K562 (cell line): ENCODE data around the gene PEPD. TPM values are rescaled to one million over a fixed set of nuclear protein-coding genes. Genes with fewer than 3 reads are reported as not detected.
A peak's percentile ranks its signal among the peaks of the same experiment; 100 is the strongest.

ENCODE experiments used
- ATAC-seq: fragments of 200-7000 bp; cut with Tn5 transposase; 3 replicates; pipeline ENCODE4 v1.9.1; 2020; ENCODE audit warnings: moderate library complexity
- BruUV-seq: library from RNA; stranded (reverse); fragments of 400-500 nt; replicated peaks from 2 replicates; lab custom pipeline; 2021; lab: Mats Ljungman, UMichigan
- CTCF ChIA-PET: fragments of 300-600 bp; formaldehyde crosslinking; extraction: SDS; loops from one replicate; lab custom pipeline; 2021; ENCODE audit warnings: low intra/inter-chr PET ratio; lab: Yijun Ruan, JAX
- POLR2A ChIA-PET: fragments of 300-600, 350-650 bp; sonication (Branson Sonifier 250); formaldehyde crosslinking; extraction: SDS; loops from one replicate; lab custom pipeline; 2021; ENCODE audit warnings: antibody characterized with exemption, inconsistent platforms; lab: Yijun Ruan, JAX
- DNase-seq, 4 experiments: peaks; one replicate each; pipeline versions ENCODE4 v3.0.0 to v3.0.0-alpha.2; 2011 to 2018; ENCODE audit warnings: low spot score in 3 of 4, mixed read lengths in 3 of 4; ENCODE audit errors: extremely low read depth in 1 of 4
- FAIRE-seq: peaks from 2 replicates; lab custom pipeline; 2011; peaks lifted over from hg19 to GRCh38; lab: Jason Lieb, UNC
- H2AFZ ChIP-seq: 2 replicates; pipeline ENCODE4 v1.6.0; 2011; ENCODE audit warnings: low read depth, low read length, control low read depth, inconsistent platforms
- H3K27ac ChIP-seq: fragments of 200-600 bp; 3 replicates; pipeline ENCODE4 v1.8.0; 2011; ENCODE audit warnings: low read depth, mild to moderate bottlenecking, control low read depth, inconsistent platforms, low read length, moderate library complexity, mixed read lengths; ENCODE audit errors: extremely low read depth
- H3K27me3 ChIP-seq, 2 experiments: fragments of 300-600 bp in 1 of 2; 2 replicates in 1 of 2; 3 replicates in 1 of 2; pipeline versions ENCODE4 v1.6.0 to v1.8.0; 2011; ENCODE audit warnings: inconsistent platforms in 2 of 2, low read length in 2 of 2, mild to moderate bottlenecking in 1 of 2, mixed read lengths in 1 of 2, moderate library complexity in 1 of 2; ENCODE audit not compliant: control insufficient read depth in 2 of 2, insufficient read depth in 2 of 2
- H3K36me3 ChIP-seq: fragments of 300-600 bp; 3 replicates; pipeline ENCODE4 v1.8.0; 2011; ENCODE audit warnings: mild to moderate bottlenecking, low read length, inconsistent platforms; ENCODE audit not compliant: control insufficient read depth, insufficient read depth
- H3K4me1 ChIP-seq, 2 experiments: fragments of 200-600 bp in 1 of 2; replicated peaks in 1 of 2; 2 replicates in 1 of 2; 3 replicates in 1 of 2; pipeline versions ENCODE4 v1.5.1 to v1.8.0; 2011; ENCODE audit warnings: inconsistent platforms in 2 of 2, low read length in 2 of 2, mild to moderate bottlenecking in 1 of 2, mixed read lengths in 1 of 2, moderate library complexity in 1 of 2; ENCODE audit not compliant: control insufficient read depth in 2 of 2, insufficient read depth in 2 of 2
- H3K4me2 ChIP-seq: 2 replicates; pipeline ENCODE4 v1.6.1; 2011; ENCODE audit warnings: low read length, control low read depth, inconsistent platforms, mixed read lengths; ENCODE audit not compliant: insufficient read depth
- H3K4me3 ChIP-seq: fragments of 200-600 bp; sonication (generic), shearing (Covaris generic); 2 replicates; pipeline ENCODE4 v1.5.1; 2016; ENCODE audit warnings: control low read depth, inconsistent platforms
- H3K79me2 ChIP-seq: fragments of 200-600 bp; 3 replicates; pipeline ENCODE4 v1.8.0; 2011; ENCODE audit warnings: low read length, inconsistent platforms; ENCODE audit not compliant: control insufficient read depth, insufficient read depth
- H3K9ac ChIP-seq, 2 experiments: 2 replicates each; pipeline versions ENCODE4 v1.6.0 to v1.6.1; 2011; ENCODE audit warnings: low read depth in 2 of 2, low read length in 2 of 2, control low read depth in 1 of 2, inconsistent platforms in 1 of 2, mild to moderate bottlenecking in 1 of 2, mixed read lengths in 1 of 2; ENCODE audit not compliant: insufficient read depth in 1 of 2
- H3K9me1 ChIP-seq: one replicate; pipeline ENCODE4 v1.6.0; 2011; ENCODE audit warnings: inconsistent platforms, mild to moderate bottlenecking, low read length, moderate library complexity; ENCODE audit not compliant: control insufficient read depth, insufficient read depth
- H3K9me3 ChIP-seq: replicated peaks from 2 replicates; pipeline ENCODE4 v1.5.1; 2011; ENCODE audit warnings: low read depth, low read length, inconsistent platforms; ENCODE audit not compliant: control insufficient read depth, insufficient read depth
- H4K20me1 ChIP-seq: replicated peaks from 2 replicates; pipeline ENCODE4 v1.6.1; 2011; ENCODE audit warnings: low read length, inconsistent platforms, mixed read lengths; ENCODE audit not compliant: control insufficient read depth, insufficient read depth
- SMARCC2 ChIP-seq: fragments of 450-650 bp; IDR thresholded peaks from 2 replicates; pipeline ENCODE4 v1.6.1; 2017; ENCODE audit warnings: antibody characterized with exemption, moderate library complexity, mild to moderate bottlenecking, low read depth
- WGBS: fragments of 100-300 bp; shearing (Covaris generic); methylation state at CpG from one replicate; pipeline ENCODE4 v1.1.6; 2016; ENCODE audit warnings: low coverage, mixed read lengths; ENCODE audit not compliant: insufficient coverage; ENCODE audit errors: missing lambda C conversion rate; 5-methylcytosine and 5-hydroxymethylcytosine counted together
- in situ Hi-C: fragments of 300-500 bp; cut with MboI; formaldehyde crosslinking; loops from 4 replicates; pipeline ENCODE4 v1.15.0; 2018; ENCODE audit warnings: inconsistent platforms, mixed read lengths
- intact Hi-C: fragments of 100-400 bp; cut with micrococcal nuclease; formaldehyde crosslinking; loops from 2 replicates; pipeline ENCODE4 v1.14.2; 2022
- polyA plus RNA-seq, 8 experiments: library from polyadenylated mRNA; depleted of rRNA in 4 of 8; stranded (reverse) in 5 of 8; unstranded in 3 of 8; fragments of >200 nt; fragmentation: Nextera tagmentation in 2 of 8; fragmentation: Illumina TruSeq in 1 of 8; extraction: Ambion mirVana in 2 of 8; extraction: Trizol in 1 of 8; gene quantifications; 2 replicates each; pipeline versions ENCODE4 v1.2.1 to v1.2.3, GENCODE V29; 2011 to 2014; ENCODE audit warnings: inconsistent platforms in 1 of 8, missing spikeins in 1 of 8
- total RNA-seq, 7 experiments: library from RNA; depleted of rRNA in 6 of 7; stranded (reverse); fragments of >200 nt in 6 of 7; fragmentation: Illumina TruSeq in 2 of 7; extraction: Trizol in 2 of 7; gene quantifications; 2 replicates each; pipeline versions ENCODE4 v1.2.1 to v1.2.3, GENCODE V29; 2011 to 2021; ENCODE audit warnings: low replicate concordance in 1 of 7
- TF ChIP-seq, protein P1 (sequence below), 2 experiments: fragments of 450-650 bp; formaldehyde crosslinking in 1 of 2; IDR thresholded peaks; 2 replicates each; pipeline versions ENCODE4 v1.4.0 to v1.6.1; 2014 to 2020; ENCODE audit warnings: mild to moderate bottlenecking in 2 of 2, borderline replicate concordance in 1 of 2, low read depth in 1 of 2

PEPD gene
- total and polyA plus RNA-seq, 9 of the 15 experiments (the other 6 are each of a cell fraction or from before 2014, with no cell fraction given) = 1.3 to 19.2 (median 16.0) TPM

DNA sequence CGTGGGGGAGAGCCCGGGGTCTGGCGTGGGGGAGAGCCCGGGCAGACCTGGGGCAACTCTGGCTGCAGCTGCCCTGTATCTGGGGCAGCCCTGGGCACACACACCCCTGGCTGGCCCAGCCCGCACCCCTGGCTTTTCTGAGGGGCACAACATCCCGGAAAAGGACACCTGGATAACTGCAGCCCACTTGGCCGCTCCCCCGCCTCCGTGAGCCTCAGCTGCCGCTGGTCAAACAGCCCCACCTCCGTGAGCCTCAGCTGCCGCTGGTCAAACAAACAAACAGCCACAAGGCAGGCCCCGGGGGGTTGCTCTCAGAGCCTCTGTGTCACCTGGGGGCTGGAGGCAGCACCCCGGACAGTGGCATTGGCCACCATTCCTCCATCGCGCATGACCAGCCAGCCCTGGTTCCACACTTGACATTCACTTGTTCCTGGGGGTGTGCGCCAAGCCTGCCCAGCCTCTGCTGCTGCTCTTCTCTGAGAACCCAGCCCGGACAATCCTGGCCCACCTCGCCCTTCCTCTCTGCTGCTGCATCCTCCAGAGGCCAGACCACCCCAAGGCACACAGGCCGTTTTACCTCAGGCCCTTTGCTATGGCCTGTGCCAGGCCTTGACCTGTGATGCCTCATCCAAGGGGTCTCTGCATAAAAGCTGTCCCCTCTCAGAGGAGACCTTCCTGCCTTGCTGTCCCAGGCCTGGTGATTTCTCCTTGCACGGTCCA, 128.1 kb downstream of the PEPD start:
- peaks cover 0 to 69% of the 10 kb centered on the region in 2 experiments; a peak in 2 of 5 replicates for H3K4me1 ChIP-seq
- no peak overlapping the region for H3K27ac ChIP-seq
- H3K4me3 ChIP-seq = no peak overlapping the region
- H3K79me2 ChIP-seq = no peaks in the 10 kb centered on the region
- H3K9me1 ChIP-seq = peaks cover 2% of the 10 kb centered on the region
- no peak for ATAC-seq
- no peak overlapping the region for H3K4me2 ChIP-seq
- no peak for FAIRE-seq
- intact Hi-C loops (no loop called here), in situ Hi-C loops (no loop called here)
- no peaks in the 10 kb centered on the region for H3K36me3 ChIP-seq
- no peaks in the 10 kb centered on the region for H3K9me3 ChIP-seq
- WGBS = 40% methylated on average over 17 of the region's 21 CpGs
- peak overlapping the region in 1 of 2 experiments; percentile 26; a peak in 1 of 4 replicates for H3K9ac ChIP-seq
- H3K27me3 ChIP-seq = no peaks in the 10 kb centered on the region
- BruUV-seq = no TSS peak
- H2AFZ ChIP-seq = no peak overlapping the region
- ChIA-PET POLR2A (interaction anchor here (1.0 to 2.1 kb wide), 4 partner anchors 8 to 19 kb away, joined by 3 to 11 read pairs (median 5); partner anchors contain the start of gene CEBPG), CTCF (interaction anchor here (0.6 kb wide), 1 partner anchor 733 kb away, joined by 3 read pairs; no protein-coding TSS in a partner anchor)
- TF ChIP-seq SMARCC2 = no peak
- TF ChIP-seq, protein P1, sequence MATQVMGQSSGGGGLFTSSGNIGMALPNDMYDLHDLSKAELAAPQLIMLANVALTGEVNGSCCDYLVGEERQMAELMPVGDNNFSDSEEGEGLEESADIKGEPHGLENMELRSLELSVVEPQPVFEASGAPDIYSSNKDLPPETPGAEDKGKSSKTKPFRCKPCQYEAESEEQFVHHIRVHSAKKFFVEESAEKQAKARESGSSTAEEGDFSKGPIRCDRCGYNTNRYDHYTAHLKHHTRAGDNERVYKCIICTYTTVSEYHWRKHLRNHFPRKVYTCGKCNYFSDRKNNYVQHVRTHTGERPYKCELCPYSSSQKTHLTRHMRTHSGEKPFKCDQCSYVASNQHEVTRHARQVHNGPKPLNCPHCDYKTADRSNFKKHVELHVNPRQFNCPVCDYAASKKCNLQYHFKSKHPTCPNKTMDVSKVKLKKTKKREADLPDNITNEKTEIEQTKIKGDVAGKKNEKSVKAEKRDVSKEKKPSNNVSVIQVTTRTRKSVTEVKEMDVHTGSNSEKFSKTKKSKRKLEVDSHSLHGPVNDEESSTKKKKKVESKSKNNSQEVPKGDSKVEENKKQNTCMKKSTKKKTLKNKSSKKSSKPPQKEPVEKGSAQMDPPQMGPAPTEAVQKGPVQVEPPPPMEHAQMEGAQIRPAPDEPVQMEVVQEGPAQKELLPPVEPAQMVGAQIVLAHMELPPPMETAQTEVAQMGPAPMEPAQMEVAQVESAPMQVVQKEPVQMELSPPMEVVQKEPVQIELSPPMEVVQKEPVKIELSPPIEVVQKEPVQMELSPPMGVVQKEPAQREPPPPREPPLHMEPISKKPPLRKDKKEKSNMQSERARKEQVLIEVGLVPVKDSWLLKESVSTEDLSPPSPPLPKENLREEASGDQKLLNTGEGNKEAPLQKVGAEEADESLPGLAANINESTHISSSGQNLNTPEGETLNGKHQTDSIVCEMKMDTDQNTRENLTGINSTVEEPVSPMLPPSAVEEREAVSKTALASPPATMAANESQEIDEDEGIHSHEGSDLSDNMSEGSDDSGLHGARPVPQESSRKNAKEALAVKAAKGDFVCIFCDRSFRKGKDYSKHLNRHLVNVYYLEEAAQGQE (IDR thresholded peaks at IDR 0.05; ENCODE audit: borderline replicate concordance) = peak; percentile 17; the same call in 1 of the 2 replicates
- TF ChIP-seq, protein P1 (CRISPR knock-in tag; IDR thresholded peaks at IDR 0.05; ENCODE audit: low read depth) = no peak
- H4K20me1 ChIP-seq = peaks cover 46% of the 10 kb centered on the region
- no peak for DNase-seq
